Measurements from ENCODE around the gene SLC25A12.

The SLC25A12 gene

GRCh38 chr2:171879865-171880264 is 14.2 kb downstream of the SLC25A12 start:
- TF ChIP-seq TAF1 (IDR thresholded peaks at IDR 0.05; ENCODE audit: borderline replicate concordance, insufficient read depth, low read length): no peak
- no peak for TF ChIP-seq SIN3A (IDR thresholded peaks at IDR 0.05; ENCODE audit: borderline replicate concordance, insufficient read depth, low read length)

GRCh38 chr2:171878481-171878993 is 15.5 kb downstream of the SLC25A12 start:
- no peak for TF ChIP-seq REST (IDR thresholded peaks at IDR 0.05; ENCODE audit: insufficient read depth in 1 of 2, low read depth in 2 of 2, low read length in 2 of 2)
- TF ChIP-seq TAF1 (IDR thresholded peaks at IDR 0.05; ENCODE audit: borderline replicate concordance, insufficient read depth, low read length): no peak
- no peak for TF ChIP-seq POLR2AphosphoS5 (IDR thresholded peaks at IDR 0.05; ENCODE audit: low read depth, low read length)
- TF ChIP-seq FOXP2 (optimal IDR thresholded peaks at IDR 0.05; ENCODE audit: borderline replicate concordance, extremely low read depth, extremely low read length, insufficient read depth): no peak
- TF ChIP-seq SIN3A (IDR thresholded peaks at IDR 0.05; ENCODE audit: borderline replicate concordance, insufficient read depth, low read length): no peak

- TF ChIP-seq FOXP2 (optimal IDR thresholded peaks at IDR 0.05; ENCODE audit: borderline replicate concordance, extremely low read depth, extremely low read length, insufficient read depth) (no peak), SIN3A (IDR thresholded peaks at IDR 0.05; ENCODE audit: borderline replicate concordance, insufficient read depth, low read length) (no peak), REST (IDR thresholded peaks at IDR 0.05; ENCODE audit: insufficient read depth in 1 of 2, low read depth in 2 of 2, low read length in 2 of 2) (no peak), TAF1 (IDR thresholded peaks at IDR 0.05; ENCODE audit: borderline replicate concordance, insufficient read depth, low read length) (no peak), POLR2AphosphoS5 (IDR thresholded peaks at IDR 0.05; ENCODE audit: low read depth, low read length) (no peak)
Measured at GRCh38 chr2:171874963-171875362, 19.1 kb downstream of the SLC25A12 start.

- TF ChIP-seq FOXP2 (optimal IDR thresholded peaks at IDR 0.05; ENCODE audit: borderline replicate concordance, extremely low read depth, extremely low read length, insufficient read depth) (no peak), POLR2AphosphoS5 (IDR thresholded peaks at IDR 0.05; ENCODE audit: low read depth, low read length) (no peak), SIN3A (IDR thresholded peaks at IDR 0.05; ENCODE audit: borderline replicate concordance, insufficient read depth, low read length) (no peak), REST (IDR thresholded peaks at IDR 0.05; ENCODE audit: insufficient read depth in 1 of 2, low read depth in 2 of 2, low read length in 2 of 2) (no peak), TAF1 (IDR thresholded peaks at IDR 0.05; ENCODE audit: borderline replicate concordance, insufficient read depth, low read length) (no peak)
Measured at GRCh38 chr2:171874517-171874916, 19.5 kb downstream of the SLC25A12 start.

- no peak for TF ChIP-seq FOXP2 (optimal IDR thresholded peaks at IDR 0.05; ENCODE audit: borderline replicate concordance, extremely low read depth, extremely low read length, insufficient read depth)
- no peak for TF ChIP-seq TAF1 (IDR thresholded peaks at IDR 0.05; ENCODE audit: borderline replicate concordance, insufficient read depth, low read length)
Measured at GRCh38 chr2:171864357-171864985, 29.6 kb downstream of the SLC25A12 start.

- TF ChIP-seq TAF1 (IDR thresholded peaks at IDR 0.05; ENCODE audit: borderline replicate concordance, insufficient read depth, low read length) (no peak), REST (IDR thresholded peaks at IDR 0.05; ENCODE audit: insufficient read depth in 1 of 2, low read depth in 2 of 2, low read length in 2 of 2) (no peak), POLR2AphosphoS5 (IDR thresholded peaks at IDR 0.05; ENCODE audit: low read depth, low read length) (no peak), FOXP2 (optimal IDR thresholded peaks at IDR 0.05; ENCODE audit: borderline replicate concordance, extremely low read depth, extremely low read length, insufficient read depth) (no peak), SIN3A (IDR thresholded peaks at IDR 0.05; ENCODE audit: borderline replicate concordance, insufficient read depth, low read length) (no peak)
Measured at GRCh38 chr2:171862501-171862900, 31.5 kb downstream of the SLC25A12 start.

Data from PFSK-1 (cell line).